Cortex of kidney (tissue), 1 donor: ENCODE data around the gene PDE4B.
A peak's percentile ranks its signal among the peaks of the same experiment; 100 is the strongest.

Source experiments
- DNase-seq: peaks from one replicate; lab custom pipeline; 2025; lab: John Stamatoyannopoulos, UW

PDE4B gene

DNA sequence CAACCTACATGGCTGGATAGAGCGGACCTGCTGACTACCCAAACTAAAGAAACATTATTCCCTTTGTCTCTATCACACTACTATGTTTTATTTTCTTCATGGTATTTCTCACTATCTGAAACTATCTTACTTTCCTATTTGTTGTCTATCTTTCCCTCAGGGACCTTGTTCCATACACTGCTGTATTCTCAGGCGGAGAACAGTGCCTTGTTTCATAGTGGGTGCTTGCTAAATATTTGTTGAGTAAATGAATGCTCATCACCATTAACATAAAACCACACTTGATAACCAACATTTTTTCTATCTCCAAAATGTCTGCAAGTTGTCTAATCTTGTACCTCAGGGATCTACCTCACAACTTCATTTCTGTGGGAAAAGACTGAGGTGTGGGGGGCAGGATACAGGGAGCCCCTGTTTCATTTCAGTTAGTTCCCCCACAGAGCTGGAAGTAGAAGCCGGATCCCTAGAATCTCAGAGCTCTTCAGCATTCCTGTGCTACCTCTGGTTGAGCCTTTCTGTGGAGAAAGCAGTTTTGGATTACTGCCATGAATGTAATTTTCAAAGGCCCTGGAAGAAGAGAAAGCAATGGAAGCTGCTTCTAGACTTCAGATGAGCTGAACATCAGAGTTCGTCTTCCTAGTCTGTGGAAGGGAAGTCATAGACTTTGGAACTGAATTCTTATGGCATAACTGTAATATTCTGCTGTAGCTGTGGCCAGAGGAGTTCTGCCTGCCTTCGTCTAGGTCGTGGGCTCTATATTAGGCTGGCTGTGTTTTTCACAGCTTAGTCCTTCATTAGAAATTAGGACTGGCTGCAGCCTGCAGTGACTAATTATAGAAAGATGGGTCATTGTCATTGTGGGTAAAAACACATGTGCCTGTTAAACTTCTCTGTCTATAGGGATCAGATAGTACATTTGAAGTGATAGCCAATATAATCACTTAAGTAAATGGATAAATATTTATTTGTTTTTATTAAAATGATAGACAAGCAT is 448.1 kb downstream of the PDE4B start:
- DNase-seq, result no peak

DNA sequence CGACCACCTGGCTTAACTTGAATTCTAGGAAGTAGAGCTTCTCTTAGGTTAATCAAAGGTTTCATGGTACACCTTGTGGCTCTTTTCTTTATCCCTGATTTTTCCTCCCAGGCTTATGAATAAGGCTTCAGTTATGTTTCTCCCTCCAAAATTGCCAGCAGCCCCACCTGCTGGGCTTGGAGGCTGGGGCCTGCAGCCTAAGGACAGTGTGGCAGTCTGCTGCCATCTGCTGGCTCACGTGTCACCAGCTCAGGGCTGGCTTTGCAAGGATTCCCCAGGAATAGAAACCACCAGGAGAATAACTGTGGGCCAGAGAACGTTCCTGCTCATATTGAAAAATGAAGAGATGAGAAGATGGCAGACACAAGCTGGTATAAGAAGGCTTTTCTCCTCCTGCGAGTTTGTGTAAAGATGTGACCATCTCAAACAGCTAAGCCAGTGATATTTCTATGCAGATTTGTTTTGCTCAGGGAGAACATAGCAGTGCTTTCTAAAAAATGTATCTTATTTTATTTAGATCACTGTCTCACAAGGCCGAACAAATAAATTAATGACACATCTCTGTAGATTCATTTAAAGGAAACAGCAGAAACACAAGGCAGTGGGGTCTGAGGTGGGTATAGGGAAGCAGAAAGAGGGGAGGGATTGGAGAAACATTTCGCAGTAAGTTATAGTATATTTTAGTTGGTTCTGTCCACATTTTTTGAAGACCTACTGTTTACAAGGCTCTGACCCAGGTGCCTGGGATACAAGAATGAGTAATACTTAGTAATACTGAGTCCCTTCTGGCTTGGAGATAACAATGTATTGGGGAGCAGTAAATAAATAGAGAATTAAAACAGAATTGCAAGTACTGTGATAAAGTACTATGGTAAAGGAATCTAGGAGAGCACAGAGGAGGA is 450.2 kb downstream of the PDE4B start:
- DNase-seq, result peak; percentile 8

- no peak for DNase-seq
Measured at GRCh38 chr1:66243548-66244130, 450.9 kb downstream of the PDE4B start.

DNA sequence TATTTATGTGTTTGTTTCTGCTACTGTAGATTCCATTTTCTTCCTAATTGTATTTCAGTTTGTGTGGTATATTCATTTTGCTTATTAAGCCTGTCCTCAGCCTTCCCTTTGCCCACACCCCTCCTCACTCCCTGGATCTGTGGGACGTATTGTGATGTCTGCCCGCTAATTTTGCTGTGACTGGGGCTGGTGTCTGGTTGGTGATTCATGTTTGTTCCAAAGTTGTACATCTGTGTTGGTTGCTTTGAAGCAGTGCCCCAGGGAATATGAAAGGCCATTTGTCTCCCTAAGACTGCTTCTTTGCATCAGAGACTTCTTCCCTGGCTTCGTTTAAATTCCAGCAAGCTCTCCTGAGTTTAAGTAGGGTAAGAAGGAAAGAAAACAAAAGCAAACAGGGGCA is 451.7 kb downstream of the PDE4B start:
- no peak for DNase-seq

DNA sequence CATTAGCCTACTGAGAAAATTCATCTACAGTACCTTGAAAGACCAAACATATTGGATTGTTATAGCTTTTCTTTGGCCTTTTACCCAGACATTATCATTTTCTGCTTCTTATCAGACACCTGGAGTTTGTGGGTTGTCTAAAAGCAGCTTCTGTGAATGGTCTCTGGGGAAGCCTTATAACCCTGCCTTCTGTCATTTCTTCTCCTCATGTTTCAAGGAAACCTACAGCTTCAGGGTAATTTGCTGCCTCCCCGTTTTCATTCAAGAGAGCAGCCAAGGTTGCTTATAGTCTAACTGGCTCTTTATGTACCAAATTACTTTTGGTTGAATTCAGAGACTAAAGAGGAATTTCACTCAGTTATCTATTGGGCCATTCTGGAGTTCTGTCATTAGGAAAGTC is 453.0 kb downstream of the PDE4B start:
- no peak for DNase-seq

DNA sequence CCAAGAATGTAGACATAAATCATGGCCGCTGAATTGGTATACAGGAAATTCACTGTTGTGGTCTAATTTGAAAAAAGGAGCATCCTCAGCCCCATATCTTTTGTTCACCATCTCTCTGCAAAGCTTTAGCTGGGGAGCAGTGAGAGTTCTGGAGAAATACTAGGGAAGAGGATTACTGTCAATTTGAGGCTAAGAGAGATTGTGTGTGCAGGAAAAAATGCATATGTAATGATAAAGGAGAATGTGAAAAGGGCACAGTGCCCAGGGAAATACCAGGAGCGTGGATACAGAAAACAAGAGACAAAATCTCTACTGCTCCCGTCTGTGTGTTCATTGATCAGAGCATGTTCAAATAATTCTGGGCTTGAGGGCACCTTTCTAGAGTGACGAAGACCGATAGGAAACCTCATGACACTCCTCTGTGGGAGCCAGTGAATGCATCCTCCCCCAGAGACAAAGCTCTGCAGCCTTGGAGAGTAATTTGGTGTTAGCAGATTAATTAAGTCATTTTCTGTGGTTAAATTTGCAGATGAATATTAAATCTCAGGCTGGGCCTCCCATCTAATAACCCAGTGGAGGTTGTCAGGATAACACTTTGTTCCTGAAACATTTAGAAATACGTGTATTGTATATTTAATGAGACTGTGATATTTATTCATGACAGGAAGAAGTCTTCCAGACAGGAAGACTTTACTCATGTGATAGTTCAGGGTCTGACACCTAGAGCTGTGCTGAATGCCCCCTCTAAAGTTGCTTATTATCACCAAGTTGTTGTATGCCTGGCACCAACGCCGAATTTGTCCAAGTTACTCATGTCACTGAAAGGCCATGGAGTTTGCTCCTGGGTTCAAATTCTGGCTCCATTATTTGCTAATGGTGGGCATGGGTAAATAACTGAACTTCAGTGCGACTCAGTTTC is 453.9 kb downstream of the PDE4B start:
- DNase-seq, result no peak

DNA sequence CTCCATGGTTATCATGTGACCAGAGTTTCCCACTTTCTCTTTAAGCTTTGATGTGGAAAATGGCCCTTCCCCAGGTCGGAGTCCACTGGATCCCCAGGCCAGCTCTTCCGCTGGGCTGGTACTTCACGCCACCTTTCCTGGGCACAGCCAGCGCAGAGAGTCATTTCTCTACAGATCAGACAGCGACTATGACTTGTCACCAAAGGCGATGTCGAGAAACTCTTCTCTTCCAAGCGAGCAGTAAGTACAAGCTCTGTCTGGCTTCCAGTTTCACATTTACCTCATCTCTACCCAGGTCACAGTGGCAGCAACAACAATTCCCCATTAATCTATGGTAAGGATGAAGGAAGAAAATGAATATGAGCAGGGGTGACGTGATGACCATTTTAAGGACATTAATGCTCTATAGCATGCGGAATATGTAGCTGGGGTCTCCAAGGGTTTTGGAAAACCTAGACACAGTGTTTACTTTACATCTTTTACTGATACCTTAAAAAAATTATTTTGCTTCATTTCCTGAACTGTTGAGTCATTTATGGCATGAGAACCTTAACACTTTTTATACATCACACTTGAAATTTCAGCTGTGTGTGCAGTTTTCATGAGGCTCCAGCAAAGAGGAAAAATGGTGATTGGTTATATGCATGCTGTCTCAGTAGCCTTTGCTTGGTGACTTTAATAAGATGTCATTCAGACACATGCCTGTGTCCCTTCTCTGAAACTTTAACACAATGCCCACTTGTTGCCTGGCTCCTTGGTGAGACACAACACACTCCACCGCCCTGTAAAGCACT is 454.9 kb downstream of the PDE4B start:
- no peak for DNase-seq

- no peak for DNase-seq
Measured at GRCh38 chr1:66248257-66248656, 455.6 kb downstream of the PDE4B start.

DNA sequence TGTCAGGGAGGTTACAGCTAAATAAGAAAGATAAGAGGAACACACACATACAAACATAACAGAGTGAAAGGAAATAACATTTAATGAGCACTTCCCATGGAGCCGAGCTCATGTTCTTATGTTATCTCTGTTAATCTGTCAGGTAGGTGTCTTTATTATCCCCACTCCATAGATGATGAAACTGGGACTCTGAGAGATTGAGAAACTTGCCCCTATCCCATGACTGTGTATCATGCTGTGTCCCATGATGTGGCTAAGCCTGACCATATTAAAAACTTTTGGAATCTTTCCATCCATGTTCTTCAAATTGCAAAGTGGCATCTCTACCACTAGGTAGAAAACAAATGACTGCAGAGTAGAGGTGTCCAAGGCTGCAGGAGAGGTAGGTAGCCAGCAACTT is 456.1 kb downstream of the PDE4B start:
- no peak for DNase-seq

DNA sequence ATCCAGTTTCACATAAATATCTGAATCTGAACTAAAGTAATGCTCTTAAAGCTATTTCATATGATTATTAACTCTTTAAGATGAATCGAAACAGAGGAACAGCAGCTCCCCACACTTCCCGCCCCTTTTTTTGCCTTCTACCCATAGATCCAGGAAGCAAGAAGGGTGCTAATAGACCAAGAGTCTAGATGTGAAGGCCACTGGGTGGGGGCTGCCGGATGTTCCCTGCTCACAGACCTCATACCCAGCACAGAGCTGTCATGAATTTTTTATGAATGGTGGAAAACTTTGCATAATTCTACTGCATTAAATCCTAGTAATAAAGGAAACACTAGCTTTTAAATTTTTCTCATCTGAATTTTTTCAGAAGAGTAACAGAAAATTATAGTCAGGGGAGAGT is 457.4 kb downstream of the PDE4B start:
- DNase-seq, result no peak

DNA sequence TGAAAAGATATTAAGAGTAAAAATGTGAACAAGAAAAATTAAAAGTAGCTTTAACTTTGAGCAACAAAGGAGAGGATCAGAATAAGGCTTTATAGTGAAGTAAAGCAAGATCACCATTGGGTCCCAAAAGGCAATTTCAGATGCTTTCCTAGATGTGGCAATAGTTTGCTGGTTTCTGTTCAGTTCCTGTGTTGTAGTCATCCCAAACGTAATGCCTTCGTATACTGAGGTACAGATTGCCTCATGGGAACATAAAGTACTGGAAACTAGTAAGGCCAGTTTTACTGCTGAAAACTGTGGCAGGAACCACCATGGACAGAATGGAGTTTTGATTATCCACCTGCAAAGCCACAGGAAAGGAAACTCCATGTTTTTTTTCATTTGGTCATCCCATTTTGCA is 457.8 kb downstream of the PDE4B start:
- DNase-seq, result no peak

GRCh38 chr1:66251546-66251945 is 458.9 kb downstream of the PDE4B start:
- DNase-seq, result no peak

DNA sequence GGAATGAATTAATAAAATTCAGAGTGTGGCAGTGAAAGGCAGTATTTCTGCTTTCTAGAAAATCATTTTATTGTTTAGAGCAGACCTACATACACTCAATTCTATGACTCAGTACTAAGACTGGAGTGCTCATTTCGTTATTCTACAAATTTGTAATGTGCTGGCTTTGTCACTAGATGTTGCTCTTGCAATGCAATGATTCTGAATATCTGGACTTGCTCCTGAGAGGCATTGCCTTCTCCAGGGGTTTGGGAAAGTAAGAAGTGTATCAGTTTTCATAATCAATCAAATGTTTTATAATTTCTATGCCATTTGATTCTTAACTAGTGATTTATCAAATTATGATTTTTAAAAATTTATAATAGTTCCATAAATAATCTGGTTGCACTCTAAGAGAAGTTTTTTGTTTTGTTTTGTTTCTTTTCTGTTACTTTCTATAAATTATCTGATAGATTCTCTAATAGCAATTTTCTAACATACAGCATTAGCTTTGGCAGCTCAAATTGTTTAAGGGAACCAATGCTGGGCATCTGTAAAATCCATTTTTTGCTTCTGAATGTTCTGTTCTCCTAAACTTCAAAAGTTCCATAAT is 460.7 kb downstream of the PDE4B start:
- DNase-seq, result no peak

- no peak for DNase-seq
Measured at GRCh38 chr1:66254785-66255184, 462.1 kb downstream of the PDE4B start.

- no peak for DNase-seq
Measured at GRCh38 chr1:66256629-66257572, 464.2 kb downstream of the PDE4B start.

DNA sequence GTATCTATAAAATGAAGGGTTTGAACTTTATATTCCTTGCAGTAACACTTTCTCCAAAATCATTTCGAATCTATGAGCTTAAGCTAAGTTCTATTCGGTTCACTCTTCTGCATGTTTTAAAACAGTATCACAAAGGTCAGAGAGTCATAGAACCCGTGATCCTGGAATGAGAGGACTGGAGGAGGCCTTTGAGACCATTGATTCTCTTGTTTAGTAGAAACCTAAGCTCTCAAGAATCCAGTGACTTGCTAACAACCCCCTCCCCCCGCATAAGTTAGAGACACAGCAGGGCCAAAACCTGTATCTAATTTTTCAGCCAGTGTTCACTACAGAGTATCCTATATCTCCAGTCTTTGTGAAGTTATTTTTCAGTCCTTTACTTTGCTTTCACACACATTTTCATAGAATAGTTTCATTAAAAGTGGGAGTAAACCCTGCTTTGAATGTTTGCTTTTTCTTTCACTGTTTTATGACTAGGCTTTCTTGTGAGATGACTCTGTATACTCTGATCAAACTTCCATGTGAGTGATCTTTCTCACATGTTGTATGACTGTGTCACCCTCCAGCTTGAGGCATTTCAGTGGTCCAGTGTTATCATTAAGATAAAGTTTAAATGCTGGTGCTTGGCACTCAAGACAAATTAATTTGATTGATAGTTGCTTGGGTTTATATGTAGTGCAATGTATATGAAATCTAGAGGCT is 465.9 kb downstream of the PDE4B start:
- DNase-seq, result no peak

DNA sequence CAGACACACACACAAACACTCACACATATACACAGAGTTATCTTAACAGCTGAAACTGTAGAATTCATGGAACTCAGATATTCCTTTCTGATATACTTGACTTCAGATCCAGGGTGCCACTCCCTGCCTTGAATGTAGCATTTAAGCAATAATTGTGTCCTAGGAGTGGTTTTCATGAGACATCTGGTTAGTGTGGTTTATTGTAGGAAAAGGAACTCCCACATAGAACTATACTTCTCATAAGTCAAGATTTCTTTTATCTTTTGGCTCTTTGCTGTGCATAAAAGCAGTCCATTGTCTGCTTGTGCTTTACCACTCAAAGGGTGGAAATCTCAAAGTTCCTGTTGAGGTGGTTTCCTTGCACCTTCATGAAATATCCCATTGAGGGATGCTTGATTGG is 468.7 kb downstream of the PDE4B start:
- no peak for DNase-seq

DNA sequence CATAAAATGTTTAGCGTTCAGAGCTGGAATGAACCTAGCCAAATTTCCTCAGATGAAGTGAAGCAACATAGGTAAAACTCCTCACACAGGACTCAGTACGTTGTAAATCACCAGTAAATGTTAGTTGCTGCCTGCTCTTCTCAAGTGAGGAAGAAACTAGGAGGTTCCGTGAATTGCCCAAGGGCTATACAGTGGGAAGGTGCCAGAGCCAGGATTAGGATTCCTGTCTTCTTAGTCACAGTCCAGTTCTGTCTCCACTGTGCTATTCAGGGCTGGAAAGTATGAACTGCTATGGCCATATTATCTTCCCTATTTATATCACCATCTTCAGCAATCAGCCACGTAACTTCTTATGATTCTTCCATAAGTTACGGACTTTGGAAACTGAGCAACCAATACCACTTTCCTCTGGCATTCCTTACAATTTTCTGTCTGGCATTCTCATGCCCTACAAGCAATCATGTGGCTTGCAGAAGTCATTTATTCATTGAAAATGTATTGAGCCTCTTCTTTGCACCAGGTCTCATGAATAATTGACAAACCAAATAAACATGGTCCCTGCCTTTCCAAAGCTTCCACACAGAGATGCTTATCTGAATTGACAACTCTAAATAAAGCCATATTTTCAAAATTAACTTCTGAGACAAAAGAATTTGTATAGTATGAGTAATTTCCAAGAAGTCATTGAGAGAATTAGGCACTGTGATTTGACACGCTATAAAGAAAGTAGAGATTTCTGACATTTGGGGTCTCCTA is 469.7 kb downstream of the PDE4B start:
- no peak for DNase-seq
